SK-N-SH (cell line): ENCODE data around the gene RARA. TPM values are rescaled to one million over a fixed set of nuclear protein-coding genes. Genes with fewer than 3 reads are reported as not detected.

ENCODE experiments used
- CTCF ChIA-PET: fragments of 300-600, 350-600 bp; formaldehyde crosslinking; extraction: SDS; loops from one replicate; lab custom pipeline; 2021; lab: Yijun Ruan, JAX
- POLR2A ChIA-PET: fragments of 350-600 bp; sonication (Branson Sonifier 250); formaldehyde crosslinking; extraction: SDS; loops from one replicate; lab custom pipeline; 2020; ENCODE audit warnings: antibody characterized with exemption, inconsistent platforms; lab: Yijun Ruan, JAX
- DNase-seq: peaks from one replicate; pipeline ENCODE4 v3.0.0; 2012
- H2AFZ ChIP-seq: fragments of 200-600 bp; sonication (generic); 2 replicates; pipeline ENCODE4 v1.8.1; 2016; ENCODE audit warnings: antibody characterized with exemption, mild to moderate bottlenecking, low read depth
- H3F3A ChIP-seq: fragments of 200-600 bp; sonication (generic); replicated peaks from 2 replicates; pipeline ENCODE3; 2016; ENCODE audit warnings: antibody characterized with exemption, mild to moderate bottlenecking; ENCODE audit not compliant: insufficient read depth
- H3K27ac ChIP-seq, 2 experiments: fragments of 200-500 bp in 1 of 2; fragments of 200-600 bp in 1 of 2; sonication (Bioruptor generic) in 1 of 2; sonication (generic), shearing (Covaris generic) in 1 of 2; 2 replicates each; pipeline versions ENCODE4 v1.5.1 to v1.6.1; 2014 to 2016; ENCODE audit warnings: low read depth in 2 of 2, inconsistent platforms in 1 of 2, low read length in 1 of 2, mild to moderate bottlenecking in 1 of 2, mixed read lengths in 1 of 2
- H3K27me3 ChIP-seq: fragments of 200-600 bp; sonication (generic), shearing (Covaris generic); 2 replicates; pipeline ENCODE4 v1.6.1; 2016; ENCODE audit warnings: mixed run types; ENCODE audit not compliant: insufficient read depth
- H3K36me3 ChIP-seq, 2 experiments: fragments of 200-500 bp in 1 of 2; fragments of 200-600 bp in 1 of 2; sonication (Bioruptor generic) in 1 of 2; sonication (generic) in 1 of 2; replicated peaks in 1 of 2; 2 replicates each; pipeline versions ENCODE3 to v1.5.1; 2014 to 2016; ENCODE audit warnings: low read length in 1 of 2, mild to moderate bottlenecking in 1 of 2; ENCODE audit not compliant: insufficient read depth in 2 of 2, control insufficient read depth in 1 of 2
- H3K4me1 ChIP-seq, 2 experiments: fragments of 200-500 bp in 1 of 2; fragments of 200-600 bp in 1 of 2; sonication (Bioruptor generic) in 1 of 2; sonication (generic), shearing (Covaris generic) in 1 of 2; 2 replicates each; pipeline versions ENCODE4 v1.5.1 to v1.6.1; 2014 to 2016; ENCODE audit warnings: low read depth in 1 of 2, low read length in 1 of 2, mixed run types in 1 of 2; ENCODE audit not compliant: insufficient read depth in 2 of 2, control insufficient read depth in 1 of 2
- H3K4me2 ChIP-seq: fragments of 200-600 bp; sonication (generic), shearing (Covaris generic); 2 replicates; pipeline ENCODE4 v1.6.1; 2017; ENCODE audit warnings: mixed run types
- H3K4me3 ChIP-seq, 2 experiments: fragments of 200-500 bp in 1 of 2; fragments of 200-600 bp in 1 of 2; sonication (Bioruptor generic) in 1 of 2; sonication (generic), shearing (Covaris generic) in 1 of 2; 2 replicates each; pipeline versions ENCODE4 v1.5.1 to v1.8.1; 2014 to 2016; ENCODE audit warnings: low read depth in 2 of 2, inconsistent platforms in 1 of 2, low read length in 1 of 2, mild to moderate bottlenecking in 1 of 2, mixed read lengths in 1 of 2, moderate library complexity in 1 of 2
- H3K79me2 ChIP-seq: fragments of 200-600 bp; sonication (generic); 2 replicates; pipeline ENCODE4 v1.8.1; 2017; ENCODE audit warnings: mild to moderate bottlenecking; ENCODE audit not compliant: insufficient read depth
- H3K9ac ChIP-seq: fragments of 200-600 bp; sonication (generic); 2 replicates; pipeline ENCODE4 v1.6.1; 2017; ENCODE audit warnings: mixed run types
- H3K9me2 ChIP-seq: fragments of 200-600 bp; sonication (generic); 2 replicates; pipeline ENCODE4 v1.6.1; 2017; ENCODE audit warnings: mixed run types
- H3K9me3 ChIP-seq: fragments of 200-600 bp; sonication (generic); 2 replicates; pipeline ENCODE4 v1.6.1; 2017; ENCODE audit warnings: mixed run types, mild to moderate bottlenecking, moderate library complexity
- H4K20me1 ChIP-seq: fragments of 200-600 bp; sonication (generic); 2 replicates; pipeline ENCODE4 v1.6.1; 2017; ENCODE audit warnings: mild to moderate bottlenecking, mixed run types; ENCODE audit not compliant: insufficient read depth
- CHD2 ChIP-seq: fragments of 150-350 bp; IDR thresholded peaks from 2 replicates; pipeline ENCODE4 v1.6.1; 2018; ENCODE audit warnings: low read length; ENCODE audit not compliant: partially characterized antibody
- EP300 ChIP-seq, 2 experiments: IDR thresholded peaks; 2 replicates each; pipeline versions ENCODE4 v1.4.0 to v1.6.1; 2012; ENCODE audit warnings: borderline replicate concordance in 1 of 2, low read depth in 1 of 2, low read length in 1 of 2
- GATA2 ChIP-seq: sonication (generic); formaldehyde crosslinking; IDR thresholded peaks from 2 replicates; pipeline ENCODE4 v1.5.0; 2020; ENCODE audit warnings: mild to moderate bottlenecking, missing genetic modification reagents
- MEF2A ChIP-seq: IDR thresholded peaks from 2 replicates; pipeline ENCODE4 v1.4.0; 2012; ENCODE audit warnings: low read depth, borderline replicate concordance
- POLR2AphosphoS5 ChIP-seq: IDR thresholded peaks from 2 replicates; pipeline ENCODE4 v1.6.1; 2012; ENCODE audit warnings: low read depth, low read length
- RCOR1 ChIP-seq: fragments of 150-350 bp; IDR thresholded peaks from 2 replicates; pipeline ENCODE4 v1.6.1; 2017; ENCODE audit warnings: antibody characterized with exemption, low read length
- SIN3A ChIP-seq: IDR thresholded peaks from 2 replicates; pipeline ENCODE4 v1.6.1; 2012; ENCODE audit warnings: low read depth, mild to moderate bottlenecking, low read length, moderate library complexity, borderline replicate concordance
- SMC3 ChIP-seq: IDR thresholded peaks from 2 replicates; pipeline ENCODE4 v1.6.1; 2012; ENCODE audit warnings: low read depth, low read length, improper control_type of control experiment
- TCF12 ChIP-seq: IDR thresholded peaks from 2 replicates; pipeline ENCODE4 v1.4.0; 2012
- whole genome bisulfite sequencing: methylation state at CpG from one replicate; pipeline ENCODE4 v1.1.6; 2017; ENCODE audit warnings: low lambda C conversion rate; 5-methylcytosine and 5-hydroxymethylcytosine counted together
- polyA plus RNA-seq, 3 experiments: library from polyadenylated mRNA; depleted of rRNA; stranded (reverse); fragments of >200 nt; gene quantifications; 2 replicates each; pipeline ENCODE4 v1.2.3, GENCODE V29; 2012
- TF ChIP-seq, protein P1 (sequence below): fragments of 150-350 bp; IDR thresholded peaks from 2 replicates; pipeline ENCODE4 v1.6.1; 2016; ENCODE audit warnings: mild to moderate bottlenecking, low read depth, low read length
- TF ChIP-seq, protein P2 (sequence below): IDR thresholded peaks from 2 replicates; pipeline ENCODE4 v1.4.0; 2012; ENCODE audit warnings: low read depth, borderline replicate concordance
- TF ChIP-seq, protein P3 (sequence below): IDR thresholded peaks from 2 replicates; pipeline ENCODE4 v1.4.0; 2012; ENCODE audit warnings: low read depth, borderline replicate concordance

The RARA gene
- polyA plus RNA-seq, 1 of the 3 experiments (the other 2 are of a cell fraction): 13.3 TPM

DNA sequence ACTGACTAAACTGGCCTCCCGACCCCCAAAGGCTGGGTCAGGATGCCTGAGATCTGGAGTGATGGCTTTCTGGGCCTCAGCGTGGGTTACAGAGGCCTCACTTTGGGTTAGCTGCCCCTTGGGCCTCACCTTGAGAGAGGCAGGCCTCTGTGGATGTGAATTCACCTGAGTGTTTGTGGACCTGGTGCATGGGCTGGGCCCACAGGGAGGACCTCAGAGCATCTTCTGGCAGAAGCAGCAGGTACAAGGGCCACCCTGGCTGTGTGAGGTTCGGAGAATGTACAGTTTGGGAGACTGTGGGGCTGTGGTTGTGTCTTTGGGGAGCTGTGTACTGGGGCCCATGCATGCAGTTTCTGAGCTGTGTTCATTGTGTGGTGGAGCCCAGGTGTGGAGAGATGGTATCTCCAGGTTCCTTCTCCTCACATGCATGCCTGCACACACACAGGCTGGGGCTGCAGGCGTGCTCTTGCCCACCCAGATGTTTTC is 18.3 kb downstream of the RARA start:
- peaks cover 74 to 87% of the 10 kb centered on the region in 2 experiments for H3K4me1 ChIP-seq
- CTCF ChIA-PET: interaction anchor here (1.1 to 57.6 kb wide), 4 partner anchors 16 to 120 kb away, joined by 3 to 1706 read pairs (median 88); partner anchors contain the start of genes CDC6 and RARA
- H3K36me3 ChIP-seq: peaks cover 3 to 4% of the 10 kb centered on the region in 2 experiments
- H3K4me3 ChIP-seq: no peak overlapping the region
- POLR2A ChIA-PET: interaction anchor here (0.8 to 1.6 kb wide), 2 partner anchors 16 to 24 kb away, joined by 3 to 6 read pairs; no protein-coding TSS in a partner anchor
- H3K79me2 ChIP-seq: peaks cover 98% of the 10 kb centered on the region
- H2AFZ ChIP-seq: no peak overlapping the region
- peaks cover 24% of the 10 kb centered on the region for H3F3A ChIP-seq
- no peaks in the 10 kb centered on the region for H3K9me2 ChIP-seq
- no peaks in the 10 kb centered on the region for H3K9me3 ChIP-seq
- H3K9ac ChIP-seq: no peak overlapping the region
- H3K27me3 ChIP-seq: no peaks in the 10 kb centered on the region
- DNase-seq: no peak
- no peak overlapping the region; the same call in 1 of the 2 replicates for H3K4me2 ChIP-seq
- H4K20me1 ChIP-seq: peaks cover 73% of the 10 kb centered on the region
- WGBS: 86% methylated on average over 1 of the region's 4 CpGs
- TF ChIP-seq, protein P1, sequence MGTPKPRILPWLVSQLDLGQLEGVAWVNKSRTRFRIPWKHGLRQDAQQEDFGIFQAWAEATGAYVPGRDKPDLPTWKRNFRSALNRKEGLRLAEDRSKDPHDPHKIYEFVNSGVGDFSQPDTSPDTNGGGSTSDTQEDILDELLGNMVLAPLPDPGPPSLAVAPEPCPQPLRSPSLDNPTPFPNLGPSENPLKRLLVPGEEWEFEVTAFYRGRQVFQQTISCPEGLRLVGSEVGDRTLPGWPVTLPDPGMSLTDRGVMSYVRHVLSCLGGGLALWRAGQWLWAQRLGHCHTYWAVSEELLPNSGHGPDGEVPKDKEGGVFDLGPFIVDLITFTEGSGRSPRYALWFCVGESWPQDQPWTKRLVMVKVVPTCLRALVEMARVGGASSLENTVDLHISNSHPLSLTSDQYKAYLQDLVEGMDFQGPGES: no peak
- TF ChIP-seq CHD2 (no peak), POLR2AphosphoS5 (no peak), EP300 (IDR thresholded peaks at IDR 0.05; ENCODE audit: borderline replicate concordance in 1 of 2, low read depth in 1 of 2, low read length in 1 of 2) (no peak), TCF12 (no peak), SIN3A (no peak), RCOR1 (no peak), MEF2A (no peak), GATA2 (CRISPR knock-in tag) (no peak), SMC3 (no peak)
- TF ChIP-seq, protein P2, sequence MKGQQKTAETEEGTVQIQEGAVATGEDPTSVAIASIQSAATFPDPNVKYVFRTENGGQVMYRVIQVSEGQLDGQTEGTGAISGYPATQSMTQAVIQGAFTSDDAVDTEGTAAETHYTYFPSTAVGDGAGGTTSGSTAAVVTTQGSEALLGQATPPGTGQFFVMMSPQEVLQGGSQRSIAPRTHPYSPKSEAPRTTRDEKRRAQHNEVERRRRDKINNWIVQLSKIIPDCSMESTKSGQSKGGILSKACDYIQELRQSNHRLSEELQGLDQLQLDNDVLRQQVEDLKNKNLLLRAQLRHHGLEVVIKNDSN: no peak
- TF ChIP-seq, protein P3, sequence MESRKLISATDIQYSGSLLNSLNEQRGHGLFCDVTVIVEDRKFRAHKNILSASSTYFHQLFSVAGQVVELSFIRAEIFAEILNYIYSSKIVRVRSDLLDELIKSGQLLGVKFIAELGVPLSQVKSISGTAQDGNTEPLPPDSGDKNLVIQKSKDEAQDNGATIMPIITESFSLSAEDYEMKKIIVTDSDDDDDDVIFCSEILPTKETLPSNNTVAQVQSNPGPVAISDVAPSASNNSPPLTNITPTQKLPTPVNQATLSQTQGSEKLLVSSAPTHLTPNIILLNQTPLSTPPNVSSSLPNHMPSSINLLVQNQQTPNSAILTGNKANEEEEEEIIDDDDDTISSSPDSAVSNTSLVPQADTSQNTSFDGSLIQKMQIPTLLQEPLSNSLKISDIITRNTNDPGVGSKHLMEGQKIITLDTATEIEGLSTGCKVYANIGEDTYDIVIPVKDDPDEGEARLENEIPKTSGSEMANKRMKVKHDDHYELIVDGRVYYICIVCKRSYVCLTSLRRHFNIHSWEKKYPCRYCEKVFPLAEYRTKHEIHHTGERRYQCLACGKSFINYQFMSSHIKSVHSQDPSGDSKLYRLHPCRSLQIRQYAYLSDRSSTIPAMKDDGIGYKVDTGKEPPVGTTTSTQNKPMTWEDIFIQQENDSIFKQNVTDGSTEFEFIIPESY: no peak
- H3K27ac ChIP-seq: peak overlapping the region in 1 of 2 experiments; percentile 45; a peak in 1 of 4 replicates
